Endothelial cell (in vitro differentiated cells): ENCODE data around the gene TRIP6. TPM values are rescaled to one million over a fixed set of nuclear protein-coding genes. Genes with fewer than 3 reads are reported as not detected.

ENCODE experiments used
- DNase-seq: peaks from one replicate; pipeline ENCODE4 v3.0.0; 2021; ENCODE audit warnings: low spot score
- H3K27ac Mint-ChIP-seq: one replicate; pipeline ENCODE4 v1.8.0; 2021; ENCODE audit warnings: mixed read lengths, inconsistent platforms; ENCODE audit not compliant: unreplicated experiment
- H3K27me3 Mint-ChIP-seq: one replicate; pipeline ENCODE4 v1.8.0; 2021; ENCODE audit warnings: mild to moderate bottlenecking, moderate library complexity, mixed read lengths, inconsistent platforms; ENCODE audit not compliant: unreplicated experiment
- H3K36me3 Mint-ChIP-seq: one replicate; pipeline ENCODE4 v1.8.0; 2021; ENCODE audit warnings: mild to moderate bottlenecking, low read depth, mixed read lengths, inconsistent platforms; ENCODE audit not compliant: unreplicated experiment
- H3K4me1 Mint-ChIP-seq: one replicate; pipeline ENCODE4 v1.8.0; 2021; ENCODE audit warnings: mild to moderate bottlenecking, mixed read lengths, inconsistent platforms; ENCODE audit not compliant: unreplicated experiment
- H3K4me3 Mint-ChIP-seq: one replicate; pipeline ENCODE4 v1.8.0; 2021; ENCODE audit warnings: mild to moderate bottlenecking, mixed read lengths, inconsistent platforms; ENCODE audit not compliant: unreplicated experiment
- H3K9me3 Mint-ChIP-seq: one replicate; pipeline ENCODE4 v1.8.0; 2021; ENCODE audit warnings: mixed read lengths, inconsistent platforms; ENCODE audit not compliant: unreplicated experiment
- total RNA-seq: library from RNA; stranded (reverse); fragmentation: NEBNext Ultra II Directional; extraction: Animal tissue kit (Norgen Biotek cat#: 25700); gene quantifications from one replicate; pipeline ENCODE4 v1.2.1, GENCODE V29; 2021; ENCODE audit not compliant: unreplicated experiment
- TF ChIP-seq, protein P1 (sequence below): fragments of 200-600 bp; sonication (generic); IDR thresholded peaks from one replicate; pipeline ENCODE4 v1.5.0; 2021; ENCODE audit warnings: antibody characterized with exemption; ENCODE audit not compliant: unreplicated experiment

Gene TRIP6
- total RNA-seq, 1 donor from 2014 or later, result 93.8 TPM

- peaks cover 13% of the 10 kb centered on the region for H3K27me3 Mint-ChIP-seq
- TF ChIP-seq, protein P1, sequence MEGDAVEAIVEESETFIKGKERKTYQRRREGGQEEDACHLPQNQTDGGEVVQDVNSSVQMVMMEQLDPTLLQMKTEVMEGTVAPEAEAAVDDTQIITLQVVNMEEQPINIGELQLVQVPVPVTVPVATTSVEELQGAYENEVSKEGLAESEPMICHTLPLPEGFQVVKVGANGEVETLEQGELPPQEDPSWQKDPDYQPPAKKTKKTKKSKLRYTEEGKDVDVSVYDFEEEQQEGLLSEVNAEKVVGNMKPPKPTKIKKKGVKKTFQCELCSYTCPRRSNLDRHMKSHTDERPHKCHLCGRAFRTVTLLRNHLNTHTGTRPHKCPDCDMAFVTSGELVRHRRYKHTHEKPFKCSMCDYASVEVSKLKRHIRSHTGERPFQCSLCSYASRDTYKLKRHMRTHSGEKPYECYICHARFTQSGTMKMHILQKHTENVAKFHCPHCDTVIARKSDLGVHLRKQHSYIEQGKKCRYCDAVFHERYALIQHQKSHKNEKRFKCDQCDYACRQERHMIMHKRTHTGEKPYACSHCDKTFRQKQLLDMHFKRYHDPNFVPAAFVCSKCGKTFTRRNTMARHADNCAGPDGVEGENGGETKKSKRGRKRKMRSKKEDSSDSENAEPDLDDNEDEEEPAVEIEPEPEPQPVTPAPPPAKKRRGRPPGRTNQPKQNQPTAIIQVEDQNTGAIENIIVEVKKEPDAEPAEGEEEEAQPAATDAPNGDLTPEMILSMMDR, result no peak
- H3K9me3 Mint-ChIP-seq, result no peaks in the 10 kb centered on the region
- peaks cover 4% of the 10 kb centered on the region for H3K4me1 Mint-ChIP-seq
- peaks cover 27% of the 10 kb centered on the region for H3K36me3 Mint-ChIP-seq
- no peak for DNase-seq
- H3K27ac Mint-ChIP-seq, result no peak overlapping the region
- H3K4me3 Mint-ChIP-seq, result peak overlapping the region; percentile 4
These were observed 7.3 kb upstream of the TRIP6 start for GRCh38 chr7:100859856-100860255.

DNA sequence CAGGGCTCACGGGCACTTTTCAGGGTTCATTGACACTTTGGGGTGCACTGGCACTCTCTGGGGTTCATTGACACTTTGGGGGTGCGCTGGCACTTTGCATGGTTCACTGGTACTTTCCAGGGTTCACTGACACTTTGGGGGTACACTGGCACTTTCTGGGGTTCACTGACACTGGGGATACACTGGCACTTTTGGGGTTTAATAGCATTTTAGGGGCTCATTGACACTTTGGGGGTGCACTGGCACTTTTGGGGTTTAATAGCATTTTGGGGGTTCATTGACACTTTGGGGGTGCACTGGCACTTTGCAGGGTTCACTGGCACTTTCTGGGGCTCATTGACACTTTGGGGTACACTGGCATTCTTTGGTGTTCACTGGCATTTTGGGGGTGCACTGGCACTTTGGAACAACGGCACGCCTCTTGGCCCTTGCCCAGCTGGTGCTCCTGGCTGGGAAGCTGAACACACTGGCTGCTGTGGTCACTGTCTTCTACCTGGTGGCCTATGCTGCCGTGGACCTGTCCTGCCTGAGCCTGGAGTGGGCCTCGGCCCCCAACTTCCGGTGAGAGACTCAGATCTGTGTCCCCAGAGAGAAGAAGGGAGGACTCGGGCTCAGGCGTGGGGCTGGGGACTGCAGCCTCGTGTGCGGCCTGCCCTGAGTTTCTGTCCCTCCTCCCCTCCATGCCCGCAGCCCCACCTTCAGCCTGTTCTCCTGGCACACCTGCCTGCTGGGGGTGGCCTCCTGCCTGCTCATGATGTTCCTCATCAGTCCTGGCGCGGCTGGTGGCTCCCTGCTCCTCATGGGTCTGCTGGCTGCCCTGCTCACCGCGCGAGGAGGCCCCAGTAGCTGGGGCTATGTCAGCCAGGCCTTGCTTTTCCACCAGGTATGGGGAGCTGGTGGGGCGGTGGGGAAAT is 6.2 kb upstream of the TRIP6 start:
- Mint-ChIP-seq H3K27ac (no peak overlapping the region), H3K4me3 (peak overlapping the region; percentile 24), H3K36me3 (peaks cover 25% of the 10 kb centered on the region), H3K4me1 (no peaks in the 10 kb centered on the region), H3K9me3 (no peaks in the 10 kb centered on the region), H3K27me3 (peaks cover 9% of the 10 kb centered on the region)
- TF ChIP-seq, protein P1, result no peak
- no peak for DNase-seq

- DNase-seq, result no peak
- Mint-ChIP-seq H3K4me3 (no peak overlapping the region), H3K4me1 (no peaks in the 10 kb centered on the region), H3K27ac (no peak overlapping the region), H3K9me3 (no peaks in the 10 kb centered on the region), H3K27me3 (peaks cover 9% of the 10 kb centered on the region), H3K36me3 (peaks cover 24% of the 10 kb centered on the region)
- TF ChIP-seq, protein P1, result no peak
These were observed 5.6 kb upstream of the TRIP6 start for GRCh38 chr7:100861616-100861985.

DNA sequence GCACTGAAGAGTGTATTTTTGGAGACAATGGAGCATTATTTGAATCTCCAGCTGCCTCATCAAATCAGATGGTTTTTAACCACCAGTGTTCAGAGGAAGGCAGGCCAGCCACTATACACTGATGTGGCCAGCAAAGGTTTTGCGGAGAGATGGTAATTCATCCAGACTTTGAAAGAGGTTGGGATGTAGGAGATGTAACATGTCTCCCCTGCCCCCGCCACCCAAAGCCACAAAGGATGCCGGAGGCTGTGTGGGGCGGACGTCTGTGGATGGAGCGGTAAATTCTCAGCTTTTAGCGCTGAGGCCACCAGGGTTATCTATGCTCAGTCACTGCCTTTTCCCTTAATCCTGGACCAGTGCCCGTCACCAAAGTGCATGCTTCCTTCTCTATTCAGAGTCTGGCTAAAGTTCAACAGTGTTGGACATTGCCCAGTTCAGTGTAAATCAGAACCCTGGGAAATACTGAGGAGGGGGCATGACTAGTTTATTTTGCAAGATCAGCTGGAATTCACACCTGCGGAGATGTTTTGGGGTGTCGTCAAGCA is 3.7 kb upstream of the TRIP6 start:
- H3K27me3 Mint-ChIP-seq, result peaks cover 6% of the 10 kb centered on the region
- no peak overlapping the region for H3K27ac Mint-ChIP-seq
- peaks cover 24% of the 10 kb centered on the region for H3K36me3 Mint-ChIP-seq
- DNase-seq, result no peak
- H3K4me3 Mint-ChIP-seq, result no peak overlapping the region
- TF ChIP-seq, protein P1, result no peak
- peaks cover 6% of the 10 kb centered on the region for H3K4me1 Mint-ChIP-seq
- H3K9me3 Mint-ChIP-seq, result no peaks in the 10 kb centered on the region
